Skin epidermis (tissue), 12 donors: ENCODE data around the gene LAMA4.
"Not testable (repeated sequence)": the region's sequence is repeated elsewhere in the genome, so short reads cannot be mapped to it uniquely, and the experiment has no call there.

ENCODE experiments used
- H3K27ac ChIP-seq, 21 experiments: fragments of 200-600 bp; sonication (generic) in 11 of 21; one replicate each; pipeline ENCODE4 v1.5.0; 2020; ENCODE audit warnings: mild to moderate bottlenecking in 3 of 21, inconsistent platforms in 2 of 21, moderate library complexity in 2 of 21
- H3K4me3 ChIP-seq, 7 experiments: fragments of 200-600 bp; sonication (generic) in 2 of 7; one replicate each; pipeline ENCODE4 v1.5.0; 2020; ENCODE audit warnings: inconsistent platforms in 2 of 7, mild to moderate bottlenecking in 2 of 7, moderate library complexity in 1 of 7

The LAMA4 gene

DNA sequence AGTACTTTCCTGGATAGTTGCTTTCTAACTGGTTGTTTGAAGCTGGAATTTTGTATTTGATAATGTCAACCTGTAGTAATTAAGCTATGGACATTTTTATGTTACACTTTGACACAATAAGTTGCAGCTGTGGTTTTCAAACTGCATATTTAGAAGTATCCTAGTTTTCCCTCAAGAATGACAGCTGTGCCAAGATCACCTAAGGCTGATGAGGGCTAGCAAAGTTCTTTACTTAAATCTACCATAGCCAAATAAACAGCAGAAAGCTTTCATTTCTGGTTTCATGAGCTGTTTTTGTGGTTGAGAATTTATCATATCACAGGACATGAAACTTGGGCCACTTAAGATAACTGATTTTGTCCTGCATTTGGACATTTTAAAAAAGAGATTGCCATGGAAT, 136.3 kb downstream of the LAMA4 start:
- no peak overlapping the region for H3K4me3 ChIP-seq
- no peak overlapping the region for H3K27ac ChIP-seq

DNA sequence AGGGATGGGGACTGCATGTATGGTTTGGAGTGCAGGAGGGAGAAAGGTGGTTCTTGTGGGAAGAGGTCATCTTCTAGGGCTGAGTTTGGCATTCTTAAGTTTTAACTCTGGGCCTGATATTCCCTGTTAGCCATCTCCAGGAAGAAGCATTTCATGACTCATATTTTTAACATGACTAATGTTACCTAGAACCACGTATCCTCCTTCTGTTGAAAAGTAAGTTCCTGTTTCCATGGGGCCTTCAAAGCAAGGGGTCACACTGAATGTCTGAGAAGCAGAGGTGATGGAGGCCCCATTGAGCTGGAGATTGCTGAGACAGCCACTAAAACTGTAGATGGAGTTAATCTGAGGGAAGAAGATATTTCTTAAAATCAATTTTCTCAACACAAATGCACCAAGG, 136.8 kb downstream of the LAMA4 start:
- Histone ChIP-seq H3K27ac (peak overlapping the region in 1 of 21 experiments; percentile 5), H3K4me3 (no peak overlapping the region)

- no peak overlapping the region for H3K27ac ChIP-seq
- no peak overlapping the region for H3K4me3 ChIP-seq
Measured at GRCh38 chr6:112116221-112116620, 138.1 kb downstream of the LAMA4 start.

DNA sequence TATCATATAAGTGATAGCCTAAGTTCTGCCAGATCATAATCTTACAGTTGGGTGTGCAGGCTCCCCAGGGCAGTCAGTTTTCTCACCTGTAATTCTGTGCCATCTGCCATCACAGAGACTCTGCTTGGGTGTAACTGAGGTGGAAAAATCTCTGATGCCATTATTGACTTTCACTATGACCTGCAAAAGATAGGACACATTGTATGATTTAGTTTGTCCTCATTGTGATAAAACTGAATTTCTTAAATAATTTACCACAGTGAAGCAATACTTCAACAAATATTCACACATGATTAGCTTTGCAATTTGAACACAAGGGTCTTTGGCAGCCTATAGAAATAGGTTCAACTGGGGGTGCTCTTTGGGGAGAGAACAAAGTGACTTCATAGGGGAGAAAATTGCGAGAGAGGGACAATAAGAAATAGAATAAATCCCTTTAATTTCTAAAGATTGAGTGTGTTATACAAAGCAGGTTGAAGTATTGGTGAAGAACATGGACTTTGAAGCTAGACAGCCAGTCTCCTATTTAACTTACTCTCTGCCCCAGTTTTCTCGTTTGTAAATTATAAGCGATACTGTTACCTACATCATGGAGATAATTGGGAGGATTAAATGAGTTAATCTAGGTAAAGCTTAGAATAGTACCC, 139.7 kb downstream of the LAMA4 start:
- Histone ChIP-seq H3K4me3 (no peak overlapping the region), H3K27ac (no peak overlapping the region)

DNA sequence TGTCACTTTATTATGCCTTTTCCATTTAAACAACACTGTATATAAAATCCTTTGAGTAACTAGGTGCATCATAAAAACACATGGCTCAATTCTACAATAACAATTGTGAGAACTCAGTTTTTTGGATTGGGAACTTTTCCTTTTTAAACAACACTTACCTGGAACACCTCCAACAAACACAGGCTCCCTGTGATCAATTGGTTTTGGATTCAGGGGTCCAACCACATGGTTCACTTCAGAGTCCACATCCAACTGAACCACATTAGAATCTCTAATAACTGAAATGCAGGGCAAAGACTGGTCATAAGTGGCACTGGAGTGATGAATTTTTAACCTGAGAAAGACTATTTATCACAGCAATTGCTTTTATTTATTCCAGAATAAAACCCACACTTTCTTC, 140.4 kb downstream of the LAMA4 start:
- Histone ChIP-seq H3K4me3 (no peak overlapping the region), H3K27ac (no peak overlapping the region)

DNA sequence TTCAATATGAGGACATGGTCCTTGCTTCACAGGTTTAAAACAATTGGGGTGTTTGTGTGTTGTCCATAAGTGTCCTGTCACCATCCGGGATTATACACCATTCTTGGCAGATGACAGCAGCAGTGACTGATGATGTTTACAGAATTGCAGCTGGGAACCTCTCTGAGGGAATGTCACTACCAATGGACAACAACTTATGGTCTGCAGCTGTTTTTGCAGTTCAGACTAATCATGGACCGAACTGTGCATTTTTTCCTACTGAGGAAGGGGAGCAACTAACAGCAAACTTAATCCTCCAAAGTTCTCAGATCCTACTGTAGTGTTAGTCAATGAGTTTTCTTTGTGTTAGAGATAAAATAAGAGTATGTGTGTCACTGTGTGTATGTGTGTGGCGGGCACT, 140.9 kb downstream of the LAMA4 start:
- Histone ChIP-seq H3K27ac (no peak overlapping the region), H3K4me3 (no peak overlapping the region)

- no peak overlapping the region for H3K4me3 ChIP-seq
- H3K27ac ChIP-seq: no peak overlapping the region
Measured at GRCh38 chr6:112109262-112109661, 145.1 kb downstream of the LAMA4 start.

GRCh38 chr6:112106562-112106961, 147.8 kb downstream of the LAMA4 start:
- Histone ChIP-seq H3K4me3 (no peak overlapping the region), H3K27ac (no peak overlapping the region)

- H3K4me3 ChIP-seq, H3K27ac ChIP-seq: not testable (repeated sequence)
Measured at GRCh38 chr6:112106026-112106425, 148.3 kb downstream of the LAMA4 start.

DNA sequence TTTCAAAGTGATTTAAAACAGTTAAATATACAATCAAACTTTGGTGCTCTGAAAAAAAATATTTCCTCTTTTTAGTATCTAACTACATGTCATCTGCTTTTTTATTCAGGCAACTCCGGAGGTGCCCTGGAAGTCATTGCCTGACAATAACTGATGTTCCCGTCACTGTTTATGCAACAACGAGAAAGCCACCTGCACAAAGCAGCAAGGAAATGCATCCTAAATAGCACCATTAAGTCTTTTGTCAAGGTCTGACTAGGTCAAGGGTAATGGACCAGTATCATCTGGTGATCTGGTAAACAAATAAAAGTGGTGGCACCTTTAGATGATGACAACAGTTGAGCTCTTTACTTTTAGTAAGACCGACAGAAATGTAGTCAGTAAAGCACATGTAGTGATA, 153.8 kb downstream of the LAMA4 start:
- no peak overlapping the region for H3K27ac ChIP-seq
- no peak overlapping the region for H3K4me3 ChIP-seq

GRCh38 chr6:112096901-112097300, 157.5 kb downstream of the LAMA4 start:
- Histone ChIP-seq H3K4me3 (no peak overlapping the region), H3K27ac (no peak overlapping the region)

- peak overlapping the region in 19 of 21 experiments; percentile 65 to 91 (median 84) for H3K27ac ChIP-seq
- peak overlapping the region; percentile 63 to 89 (median 81) for H3K4me3 ChIP-seq
Measured at GRCh38 chr6:112087916-112088315, 166.5 kb downstream of the LAMA4 start.

DNA sequence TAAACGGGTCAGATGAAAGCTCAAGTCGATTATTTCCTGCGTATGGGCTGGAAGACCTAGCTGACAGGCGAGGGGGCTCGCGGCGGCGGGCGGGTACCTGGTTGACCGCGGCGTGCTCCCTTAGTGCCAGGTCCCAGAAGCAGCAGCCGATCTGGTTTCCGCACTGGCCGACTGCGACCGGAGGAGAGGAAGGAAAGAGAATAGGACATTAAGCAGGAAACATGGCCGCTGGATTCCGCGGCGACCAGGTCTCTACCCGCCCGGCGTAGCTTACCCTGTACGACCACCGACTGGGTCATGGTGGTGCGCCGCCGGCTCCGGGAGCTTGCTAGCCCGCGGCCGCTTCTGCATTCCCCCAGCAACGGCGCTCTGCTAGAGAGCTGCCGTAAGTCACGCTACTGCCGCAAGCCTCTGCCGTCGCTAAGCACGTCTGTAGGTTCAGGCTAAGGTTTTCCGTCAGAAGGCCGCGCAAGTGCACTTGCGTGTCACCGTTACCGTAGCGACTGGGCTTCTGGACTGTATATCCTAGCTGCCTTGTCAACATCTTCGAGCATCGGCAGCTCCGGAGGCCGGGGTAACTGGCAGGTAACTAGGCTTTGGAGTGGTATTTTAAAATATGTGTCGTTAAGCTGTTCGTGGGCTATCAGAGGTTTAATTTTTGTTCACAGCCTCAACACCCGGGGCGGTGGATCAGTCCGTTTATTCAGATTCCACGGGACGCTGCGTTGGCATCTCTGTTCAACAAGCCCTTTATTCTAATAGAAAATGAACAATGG, 167.0 kb downstream of the LAMA4 start, which contains the start of the genes FAM229B and TUBE1:
FAM229B (plus strand) TSS at position 456 of the 776 bp plus-strand sequence. CDS start 11,693 bp downstream, outside the sequence.
TUBE1 (minus strand) TSS at position 347 of the 776 bp plus-strand sequence; CDS start at position 299, 48 bp downstream.
- Histone ChIP-seq H3K27ac (peak within 1 kb of the TSS; percentile 39 to 91 (median 83)), H3K4me3 (peak within 1 kb of the TSS; percentile 63 to 89 (median 81))

DNA sequence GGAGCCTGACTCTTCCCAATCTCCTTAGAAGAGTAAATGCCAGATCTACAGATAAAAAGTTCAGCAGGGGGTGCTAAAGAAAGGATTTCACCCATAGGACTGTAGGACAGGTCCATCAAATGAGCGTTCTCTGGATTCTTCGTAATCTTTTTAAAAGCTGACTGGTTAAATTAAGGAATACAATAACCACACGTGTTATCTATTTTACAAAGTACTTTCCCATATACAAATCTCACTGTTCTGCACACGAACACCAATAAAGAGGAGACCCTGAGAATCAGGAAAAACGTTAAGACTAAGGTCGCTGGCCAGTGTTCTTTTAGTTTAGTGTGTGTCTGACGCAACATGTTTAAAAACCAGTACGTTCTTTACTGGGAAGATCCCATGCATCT, 167.6 kb downstream of the LAMA4 start:
- Histone ChIP-seq H3K4me3 (peak overlapping the region; percentile 63 to 89 (median 81)), H3K27ac (peak overlapping the region in 20 of 21 experiments; percentile 65 to 91 (median 84))

GRCh38 chr6:112085286-112086065, 168.9 kb downstream of the LAMA4 start:
- H3K27ac ChIP-seq: no peak overlapping the region
- H3K4me3 ChIP-seq: no peak overlapping the region

GRCh38 chr6:112081569-112081968, 172.8 kb downstream of the LAMA4 start:
- Histone ChIP-seq H3K4me3 (no peak overlapping the region), H3K27ac (no peak overlapping the region)

DNA sequence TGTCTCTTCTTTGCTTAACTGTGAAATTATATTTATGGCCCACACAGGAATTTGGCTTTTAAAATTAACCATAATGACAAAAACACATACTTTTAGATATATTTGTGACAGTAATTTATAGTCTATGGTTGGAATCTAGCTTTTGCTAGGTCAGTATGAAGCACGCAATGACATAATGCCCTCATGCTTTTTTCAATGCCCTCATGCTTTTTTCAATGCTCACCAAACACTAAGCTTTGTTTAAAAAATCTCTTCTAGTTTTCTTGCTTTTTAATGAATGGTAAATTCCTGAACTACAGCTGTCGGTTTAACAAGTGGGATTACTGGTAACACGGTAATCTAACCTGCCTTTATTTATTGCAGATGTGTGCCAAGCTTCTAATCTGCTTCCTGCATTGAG, 187.8 kb downstream of the LAMA4 start:
- H3K4me3 ChIP-seq: no peak overlapping the region
- no peak overlapping the region for H3K27ac ChIP-seq

DNA sequence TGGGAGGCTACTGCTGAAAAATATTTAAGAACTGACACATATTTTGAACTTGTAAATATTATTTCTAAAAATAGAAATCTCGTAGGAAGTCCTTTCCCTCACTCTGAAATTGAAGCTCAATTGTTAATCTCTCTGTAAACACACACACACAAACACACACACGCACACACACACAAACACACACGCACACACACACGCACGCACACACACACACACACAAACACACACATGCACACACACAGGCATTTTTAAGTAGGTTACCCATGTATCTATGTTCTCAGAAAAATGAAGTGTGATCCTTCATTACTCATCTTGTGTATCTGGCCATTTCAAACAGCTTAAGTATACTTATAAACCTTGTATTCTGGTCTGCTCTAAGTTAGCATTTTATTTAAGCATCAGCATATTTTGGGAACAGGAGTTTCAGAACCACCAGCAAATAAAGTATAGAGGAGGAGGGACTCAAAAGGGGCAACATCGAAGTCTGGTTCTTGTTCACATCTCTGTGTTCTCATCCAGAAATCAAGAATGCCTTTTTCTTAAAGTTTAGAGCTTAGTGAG, 188.9 kb downstream of the LAMA4 start:
- H3K4me3 ChIP-seq: no peak overlapping the region
- no peak overlapping the region for H3K27ac ChIP-seq

- H3K4me3 ChIP-seq: no peak overlapping the region
- H3K27ac ChIP-seq: no peak overlapping the region
Measured at GRCh38 chr6:112062966-112063365, 191.4 kb downstream of the LAMA4 start.

GRCh38 chr6:112061605-112062004, 192.8 kb downstream of the LAMA4 start:
- Histone ChIP-seq H3K27ac (no peak overlapping the region), H3K4me3 (no peak overlapping the region)
